ENCODE measurements around the gene C19orf85. TPM values are rescaled to one million over a fixed set of nuclear protein-coding genes. Genes with fewer than 3 reads are reported as not detected.

The C19orf85 gene
- total and polyA plus RNA-seq, 2 experiments from 2014 or later = 1.7 to 3.4 TPM

DNA sequence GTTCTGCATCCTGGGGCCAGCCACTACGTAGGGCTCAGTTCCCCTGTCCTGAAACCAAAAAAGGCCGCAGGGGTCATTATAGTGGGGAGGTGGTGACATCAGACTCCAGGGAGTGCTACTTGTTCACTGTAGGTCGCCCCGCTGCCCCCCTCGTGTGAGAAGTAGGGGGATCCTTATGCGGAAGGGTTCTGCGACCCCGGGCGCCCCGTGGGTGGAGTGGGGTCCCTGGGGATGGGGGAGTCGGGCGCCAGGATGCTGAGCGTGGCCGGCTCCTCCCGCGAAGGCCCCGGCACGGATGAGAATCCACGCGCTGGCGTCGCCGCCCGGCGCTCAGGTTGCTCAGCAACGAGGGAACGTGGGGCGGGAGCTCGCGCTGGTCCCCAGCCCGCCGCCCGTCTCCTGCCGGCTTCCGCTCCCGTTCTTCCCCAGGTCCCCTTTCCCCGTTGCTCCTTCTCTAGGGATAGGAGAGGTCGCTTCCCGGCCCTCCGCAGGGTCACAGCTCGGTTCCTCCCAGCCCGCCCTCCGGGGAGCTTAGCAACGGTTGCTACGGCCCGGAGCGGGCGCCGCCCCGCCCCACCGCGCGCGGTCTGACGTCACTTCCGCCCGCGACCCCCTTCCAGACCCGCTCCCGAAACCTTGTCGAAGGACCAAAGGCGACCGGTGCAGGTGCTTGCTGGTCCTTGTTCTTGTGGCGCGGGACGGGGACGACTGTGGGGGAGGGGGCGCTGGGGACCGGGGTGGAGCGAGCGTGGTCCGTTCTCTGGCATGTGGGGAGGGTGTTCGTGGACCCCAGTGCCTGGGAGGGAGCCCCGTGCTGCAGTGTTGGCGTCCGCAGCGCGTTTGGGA is 20.3 kb upstream of the C19orf85 start, which contains the start of gene NAT14:
Gene NAT14 (plus strand): TSS at position 596 of the 846 bp plus-strand sequence. CDS start 521 bp downstream, outside the sequence.
- Mint-ChIP-seq H3K9me3 (no peaks in the 10 kb centered on the region; the same call in 2 of the 3 replicates), H3K36me3 (ENCODE audit: low read depth) (peaks cover 2% of the 10 kb centered on the region; the same call in 2 of the 3 replicates), H3K4me3 (peak within 1 kb of the TSS; percentile 91), H3K27ac (peak within 1 kb of the TSS; percentile 97), H3K4me1 (peaks cover 29% of the 10 kb centered on the region), H3K27me3 (ENCODE audit: insufficient read depth, low read depth, poor library complexity) (peaks cover 14% of the 10 kb centered on the region)
- H3K4me3 ChIP-seq = peak within 1 kb of the TSS; percentile 80
- no peaks in the 10 kb centered on the region for H3K9me2 ChIP-seq (ENCODE audit: insufficient read depth)
- ATAC-seq (peak; percentile 49), DNase-seq (ENCODE audit: low spot score) (peak; percentile 95)
- H4K20me1 ChIP-seq (replicated peaks; ENCODE audit: insufficient read depth) = no peaks in the 10 kb centered on the region
- H3K79me2 ChIP-seq (replicated peaks; ENCODE audit: insufficient read depth) = no peaks in the 10 kb centered on the region
- 0 out of 2 replicates have a peak within 1 kb of the TSS, but pooled peaks have one; percentile 47 for H2AFZ ChIP-seq
- no peaks in the 10 kb centered on the region for H3K27me3 ChIP-seq (ENCODE audit: insufficient read depth)
- H3F3A ChIP-seq (replicated peaks; ENCODE audit: low read depth) = peaks cover 17% of the 10 kb centered on the region
- TF ChIP-seq CREB1 (CRISPR knock-in tag; IDR thresholded peaks at IDR 0.05; ENCODE audit: low read depth) (peak; percentile 95), ZNF114 (CRISPR knock-in tag; IDR thresholded peaks at IDR 0.05) (no peak), POLR2AphosphoS5 (IDR thresholded peaks at IDR 0.05; ENCODE audit: low read depth) (peak; percentile 74)
- TF ChIP-seq, protein P1, sequence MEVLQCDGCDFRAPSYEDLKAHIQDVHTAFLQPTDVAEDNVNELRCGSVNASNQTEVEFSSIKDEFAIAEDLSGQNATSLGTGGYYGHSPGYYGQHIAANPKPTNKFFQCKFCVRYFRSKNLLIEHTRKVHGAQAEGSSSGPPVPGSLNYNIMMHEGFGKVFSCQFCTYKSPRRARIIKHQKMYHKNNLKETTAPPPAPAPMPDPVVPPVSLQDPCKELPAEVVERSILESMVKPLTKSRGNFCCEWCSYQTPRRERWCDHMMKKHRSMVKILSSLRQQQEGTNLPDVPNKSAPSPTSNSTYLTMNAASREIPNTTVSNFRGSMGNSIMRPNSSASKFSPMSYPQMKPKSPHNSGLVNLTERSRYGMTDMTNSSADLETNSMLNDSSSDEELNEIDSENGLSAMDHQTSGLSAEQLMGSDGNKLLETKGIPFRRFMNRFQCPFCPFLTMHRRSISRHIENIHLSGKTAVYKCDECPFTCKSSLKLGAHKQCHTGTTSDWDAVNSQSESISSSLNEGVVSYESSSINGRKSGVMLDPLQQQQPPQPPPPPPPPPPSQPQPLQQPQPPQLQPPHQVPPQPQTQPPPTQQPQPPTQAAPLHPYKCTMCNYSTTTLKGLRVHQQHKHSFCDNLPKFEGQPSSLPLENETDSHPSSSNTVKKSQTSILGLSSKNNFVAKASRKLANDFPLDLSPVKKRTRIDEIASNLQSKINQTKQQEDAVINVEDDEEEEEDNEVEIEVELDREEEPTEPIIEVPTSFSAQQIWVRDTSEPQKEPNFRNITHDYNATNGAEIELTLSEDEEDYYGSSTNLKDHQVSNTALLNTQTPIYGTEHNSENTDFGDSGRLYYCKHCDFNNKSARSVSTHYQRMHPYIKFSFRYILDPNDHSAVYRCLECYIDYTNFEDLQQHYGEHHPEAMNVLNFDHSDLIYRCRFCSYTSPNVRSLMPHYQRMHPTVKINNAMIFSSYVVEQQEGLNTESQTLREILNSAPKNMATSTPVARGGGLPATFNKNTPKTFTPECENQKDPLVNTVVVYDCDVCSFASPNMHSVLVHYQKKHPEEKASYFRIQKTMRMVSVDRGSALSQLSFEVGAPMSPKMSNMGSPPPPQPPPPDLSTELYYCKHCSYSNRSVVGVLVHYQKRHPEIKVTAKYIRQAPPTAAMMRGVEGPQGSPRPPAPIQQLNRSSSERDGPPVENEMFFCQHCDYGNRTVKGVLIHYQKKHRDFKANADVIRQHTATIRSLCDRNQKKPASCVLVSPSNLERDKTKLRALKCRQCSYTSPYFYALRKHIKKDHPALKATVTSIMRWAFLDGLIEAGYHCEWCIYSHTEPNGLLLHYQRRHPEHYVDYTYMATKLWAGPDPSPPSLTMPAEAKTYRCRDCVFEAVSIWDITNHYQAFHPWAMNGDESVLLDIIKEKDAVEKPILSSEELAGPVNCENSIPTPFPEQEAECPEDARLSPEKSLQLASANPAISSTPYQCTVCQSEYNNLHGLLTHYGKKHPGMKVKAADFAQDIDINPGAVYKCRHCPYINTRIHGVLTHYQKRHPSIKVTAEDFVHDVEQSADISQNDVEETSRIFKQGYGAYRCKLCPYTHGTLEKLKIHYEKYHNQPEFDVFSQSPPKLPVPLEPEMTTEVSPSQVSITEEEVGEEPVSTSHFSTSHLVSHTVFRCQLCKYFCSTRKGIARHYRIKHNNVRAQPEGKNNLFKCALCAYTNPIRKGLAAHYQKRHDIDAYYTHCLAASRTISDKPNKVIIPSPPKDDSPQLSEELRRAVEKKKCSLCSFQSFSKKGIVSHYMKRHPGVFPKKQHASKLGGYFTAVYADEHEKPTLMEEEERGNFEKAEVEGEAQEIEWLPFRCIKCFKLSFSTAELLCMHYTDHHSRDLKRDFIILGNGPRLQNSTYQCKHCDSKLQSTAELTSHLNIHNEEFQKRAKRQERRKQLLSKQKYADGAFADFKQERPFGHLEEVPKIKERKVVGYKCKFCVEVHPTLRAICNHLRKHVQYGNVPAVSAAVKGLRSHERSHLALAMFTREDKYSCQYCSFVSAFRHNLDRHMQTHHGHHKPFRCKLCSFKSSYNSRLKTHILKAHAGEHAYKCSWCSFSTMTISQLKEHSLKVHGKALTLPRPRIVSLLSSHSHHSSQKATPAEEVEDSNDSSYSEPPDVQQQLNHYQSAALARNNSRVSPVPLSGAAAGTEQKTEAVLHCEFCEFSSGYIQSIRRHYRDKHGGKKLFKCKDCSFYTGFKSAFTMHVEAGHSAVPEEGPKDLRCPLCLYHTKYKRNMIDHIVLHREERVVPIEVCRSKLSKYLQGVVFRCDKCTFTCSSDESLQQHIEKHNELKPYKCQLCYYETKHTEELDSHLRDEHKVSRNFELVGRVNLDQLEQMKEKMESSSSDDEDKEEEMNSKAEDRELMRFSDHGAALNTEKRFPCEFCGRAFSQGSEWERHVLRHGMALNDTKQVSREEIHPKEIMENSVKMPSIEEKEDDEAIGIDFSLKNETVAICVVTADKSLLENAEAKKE (CRISPR knock-in tag; IDR thresholded peaks at IDR 0.05) = no peak
- H3K4me2 ChIP-seq = peak within 1 kb of the TSS; percentile 95
- peaks cover 22% of the 10 kb centered on the region; the same call in 1 of the 2 replicates for H3K4me1 ChIP-seq (ENCODE audit: insufficient read depth)
- H3K36me3 ChIP-seq (ENCODE audit: insufficient read depth) = no peaks in the 10 kb centered on the region
- H3K27ac ChIP-seq (ENCODE audit: low read depth) = peak within 1 kb of the TSS; percentile 74; the same call in 1 of the 2 replicates
